Skeletal muscle satellite cell (primary cell): ENCODE results near the gene MEIS2.

Experiments used
- H3K27me3 ChIP-seq: 2 replicates; pipeline ENCODE4 v1.7.0; 2013; ENCODE audit warnings: low read length; ENCODE audit not compliant: control insufficient read depth, insufficient read depth
- H3K36me3 ChIP-seq: 2 replicates; pipeline ENCODE4 v1.7.0; 2013; ENCODE audit warnings: mild to moderate bottlenecking, control low read depth, low read length; ENCODE audit not compliant: insufficient read depth
- H3K4me1 ChIP-seq: 2 replicates; pipeline ENCODE4 v1.7.0; 2013; ENCODE audit warnings: low read length; ENCODE audit not compliant: control insufficient read depth, insufficient read depth
- H3K4me2 ChIP-seq: 2 replicates; pipeline ENCODE4 v1.7.0; 2013; ENCODE audit warnings: mild to moderate bottlenecking, low read length
- H3K4me3 ChIP-seq: 2 replicates; pipeline ENCODE4 v1.7.0; 2013; ENCODE audit warnings: low read length
- H3K9ac ChIP-seq: 2 replicates; pipeline ENCODE4 v1.7.0; 2013; ENCODE audit warnings: mild to moderate bottlenecking, low read depth, low read length, moderate library complexity
- H3K9me3 ChIP-seq: replicated peaks from 2 replicates; pipeline ENCODE4 v1.7.0; 2013; ENCODE audit warnings: mild to moderate bottlenecking, control low read depth, low read length

MEIS2 gene

DNA sequence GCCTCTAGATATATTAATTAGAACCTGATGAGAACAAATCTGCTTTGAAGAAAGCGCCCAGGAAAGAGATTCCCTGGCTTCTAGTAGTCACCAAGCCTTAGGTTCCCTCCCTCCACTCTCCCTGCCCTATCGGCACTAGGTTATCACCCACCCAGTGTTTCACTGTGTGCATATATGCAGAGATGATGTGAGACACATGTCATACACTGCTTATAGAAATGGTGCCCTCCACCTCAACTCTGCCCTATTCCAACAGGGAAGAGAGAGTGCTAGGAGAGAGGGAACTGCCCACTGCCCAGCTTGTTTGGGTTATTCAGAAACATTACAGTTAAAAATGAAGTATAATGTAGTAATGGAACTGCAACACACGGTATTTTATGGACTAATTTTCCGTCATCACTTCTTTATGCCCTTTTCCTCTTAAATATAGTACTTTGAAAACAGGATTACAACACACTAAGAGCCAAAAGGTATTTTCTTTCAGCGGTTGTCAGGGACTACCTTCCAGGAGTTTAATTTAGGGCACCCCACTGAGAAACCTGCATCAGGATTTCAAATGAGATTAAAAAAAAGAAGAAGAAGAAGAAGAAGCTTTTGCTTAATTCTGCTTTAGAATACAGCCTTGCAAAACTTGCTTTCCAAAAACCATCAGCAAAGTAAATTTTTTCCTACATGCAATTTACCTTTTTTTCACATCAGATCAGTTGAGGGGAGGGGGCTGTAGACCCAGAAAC, 55.3 kb downstream of the MEIS2 start:
- H3K4me1 ChIP-seq = no peaks in the 10 kb centered on the region
- no peaks in the 10 kb centered on the region for H3K9me3 ChIP-seq
- no peaks in the 10 kb centered on the region for H3K36me3 ChIP-seq
- peaks cover 2% of the 10 kb centered on the region for H3K27me3 ChIP-seq
- H3K9ac ChIP-seq = no peak overlapping the region
- no peak overlapping the region for H3K4me3 ChIP-seq
- no peak overlapping the region for H3K4me2 ChIP-seq

GRCh38 chr15:37041836-37042235, 58.5 kb downstream of the MEIS2 start:
- H3K36me3 ChIP-seq = no peaks in the 10 kb centered on the region
- H3K4me1 ChIP-seq = no peaks in the 10 kb centered on the region
- H3K4me3 ChIP-seq = no peak overlapping the region
- H3K9ac ChIP-seq = no peak overlapping the region
- no peak overlapping the region for H3K4me2 ChIP-seq
- peaks cover 2% of the 10 kb centered on the region for H3K27me3 ChIP-seq
- H3K9me3 ChIP-seq = no peaks in the 10 kb centered on the region

DNA sequence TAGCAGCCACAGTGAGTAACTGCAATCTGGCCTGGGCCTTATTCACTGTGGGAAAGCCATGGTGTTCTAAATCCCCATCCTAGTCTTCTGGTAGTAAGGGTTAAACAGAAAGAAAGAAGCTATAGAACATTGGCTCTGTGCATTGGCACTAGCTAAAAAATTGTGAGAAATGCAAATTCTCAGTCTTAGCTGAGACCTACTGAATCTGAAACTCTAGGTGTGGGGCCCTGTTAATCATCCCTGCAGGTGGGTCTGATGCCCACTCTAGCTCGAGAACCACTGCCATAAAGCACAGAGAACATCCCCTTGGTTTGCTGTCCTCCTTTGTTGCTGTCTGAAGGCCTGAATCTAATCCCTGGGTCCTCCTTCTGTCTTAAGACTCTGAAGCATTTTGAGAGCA, 59.3 kb downstream of the MEIS2 start:
- no peaks in the 10 kb centered on the region for H3K4me1 ChIP-seq
- peaks cover 2% of the 10 kb centered on the region for H3K27me3 ChIP-seq
- no peaks in the 10 kb centered on the region for H3K9me3 ChIP-seq
- no peak overlapping the region for H3K4me2 ChIP-seq
- H3K9ac ChIP-seq = no peak overlapping the region
- no peaks in the 10 kb centered on the region for H3K36me3 ChIP-seq
- no peak overlapping the region for H3K4me3 ChIP-seq

GRCh38 chr15:37040072-37040742, 60.1 kb downstream of the MEIS2 start:
- H3K4me3 ChIP-seq = no peak overlapping the region
- no peak overlapping the region for H3K4me2 ChIP-seq
- H3K9ac ChIP-seq = no peak overlapping the region
- no peaks in the 10 kb centered on the region for H3K36me3 ChIP-seq
- H3K4me1 ChIP-seq = no peaks in the 10 kb centered on the region
- no peaks in the 10 kb centered on the region for H3K9me3 ChIP-seq
- H3K27me3 ChIP-seq = no peaks in the 10 kb centered on the region

- Histone ChIP-seq H3K9me3 (no peaks in the 10 kb centered on the region), H3K4me1 (no peaks in the 10 kb centered on the region), H3K27me3 (no peaks in the 10 kb centered on the region), H3K36me3 (no peaks in the 10 kb centered on the region), H3K4me3 (no peak overlapping the region), H3K4me2 (no peak overlapping the region), H3K9ac (no peak overlapping the region)
These were observed 61.6 kb downstream of the MEIS2 start for GRCh38 chr15:37038716-37039106.

DNA sequence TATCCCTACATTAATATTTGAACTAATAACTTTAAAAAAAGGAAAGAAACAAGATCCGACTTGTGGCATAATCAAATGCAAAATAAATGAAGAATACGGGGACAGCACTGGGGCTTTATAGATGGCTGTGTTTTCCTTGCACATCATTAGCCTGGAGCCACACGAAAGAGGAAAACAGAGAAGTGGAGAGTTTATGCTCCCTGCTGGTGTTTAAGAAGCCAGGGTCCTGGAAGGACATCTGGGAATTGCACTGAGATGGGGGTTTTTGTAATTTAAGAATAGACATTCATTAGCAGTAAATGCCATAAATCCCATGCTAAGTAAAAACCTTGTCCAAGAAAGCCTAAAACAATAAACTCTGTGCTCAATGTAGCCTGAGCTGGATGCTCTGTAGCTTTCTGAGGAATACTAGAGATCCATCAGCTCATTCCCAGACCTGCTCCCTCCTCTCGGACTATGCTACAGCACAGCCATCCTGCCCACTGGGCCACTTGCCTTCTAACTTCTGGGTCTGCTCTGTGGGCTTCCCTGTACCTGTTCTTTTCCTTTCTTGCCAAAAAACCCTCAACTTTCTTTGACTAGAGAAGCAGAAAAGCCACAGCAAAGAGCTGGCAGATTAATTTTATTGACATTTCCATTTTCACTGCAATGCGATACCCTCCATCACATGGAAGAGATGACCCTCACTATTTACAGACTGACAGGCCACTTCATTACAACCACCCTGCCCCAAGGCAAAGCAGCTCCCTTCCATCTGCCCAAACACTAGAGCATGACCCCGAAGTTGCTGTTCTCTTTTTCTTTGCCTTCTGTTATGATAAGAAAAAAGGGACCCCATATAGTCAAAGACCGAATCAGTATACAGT, 62.3 kb downstream of the MEIS2 start:
- Histone ChIP-seq H3K4me3 (no peak overlapping the region), H3K36me3 (no peaks in the 10 kb centered on the region), H3K4me2 (no peak overlapping the region), H3K9ac (no peak overlapping the region), H3K4me1 (no peaks in the 10 kb centered on the region), H3K9me3 (no peaks in the 10 kb centered on the region), H3K27me3 (no peaks in the 10 kb centered on the region)

DNA sequence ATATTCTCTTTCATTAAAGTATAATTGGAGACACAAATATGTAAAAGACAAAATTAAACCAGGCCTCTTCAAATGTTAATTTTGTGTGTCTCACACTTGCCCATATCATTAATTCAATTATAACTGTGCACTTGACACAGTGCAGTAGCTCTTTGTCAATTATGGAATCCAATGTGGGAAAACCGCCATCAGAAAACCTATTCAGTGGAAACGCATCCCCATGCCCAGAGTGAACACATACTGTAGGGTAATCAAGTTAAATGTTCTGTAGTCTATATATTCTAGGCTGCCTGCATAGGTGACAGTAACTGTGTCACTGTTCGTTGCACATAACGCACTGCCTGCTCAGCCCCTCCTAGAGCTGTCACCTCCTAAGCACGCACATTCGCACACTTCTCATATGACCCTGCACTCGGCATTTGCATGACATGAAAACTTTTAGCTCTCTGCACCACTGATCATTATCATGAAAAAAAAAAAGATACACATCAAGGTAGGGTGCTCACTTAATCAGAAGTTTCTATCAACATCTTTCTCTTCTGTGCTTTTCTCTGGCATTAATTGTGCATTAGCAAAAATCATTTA, 63.2 kb downstream of the MEIS2 start:
- H3K27me3 ChIP-seq = no peaks in the 10 kb centered on the region
- no peaks in the 10 kb centered on the region for H3K9me3 ChIP-seq
- no peak overlapping the region for H3K4me2 ChIP-seq
- H3K4me3 ChIP-seq = no peak overlapping the region
- H3K36me3 ChIP-seq = no peaks in the 10 kb centered on the region
- H3K4me1 ChIP-seq = no peaks in the 10 kb centered on the region
- H3K9ac ChIP-seq = no peak overlapping the region

DNA sequence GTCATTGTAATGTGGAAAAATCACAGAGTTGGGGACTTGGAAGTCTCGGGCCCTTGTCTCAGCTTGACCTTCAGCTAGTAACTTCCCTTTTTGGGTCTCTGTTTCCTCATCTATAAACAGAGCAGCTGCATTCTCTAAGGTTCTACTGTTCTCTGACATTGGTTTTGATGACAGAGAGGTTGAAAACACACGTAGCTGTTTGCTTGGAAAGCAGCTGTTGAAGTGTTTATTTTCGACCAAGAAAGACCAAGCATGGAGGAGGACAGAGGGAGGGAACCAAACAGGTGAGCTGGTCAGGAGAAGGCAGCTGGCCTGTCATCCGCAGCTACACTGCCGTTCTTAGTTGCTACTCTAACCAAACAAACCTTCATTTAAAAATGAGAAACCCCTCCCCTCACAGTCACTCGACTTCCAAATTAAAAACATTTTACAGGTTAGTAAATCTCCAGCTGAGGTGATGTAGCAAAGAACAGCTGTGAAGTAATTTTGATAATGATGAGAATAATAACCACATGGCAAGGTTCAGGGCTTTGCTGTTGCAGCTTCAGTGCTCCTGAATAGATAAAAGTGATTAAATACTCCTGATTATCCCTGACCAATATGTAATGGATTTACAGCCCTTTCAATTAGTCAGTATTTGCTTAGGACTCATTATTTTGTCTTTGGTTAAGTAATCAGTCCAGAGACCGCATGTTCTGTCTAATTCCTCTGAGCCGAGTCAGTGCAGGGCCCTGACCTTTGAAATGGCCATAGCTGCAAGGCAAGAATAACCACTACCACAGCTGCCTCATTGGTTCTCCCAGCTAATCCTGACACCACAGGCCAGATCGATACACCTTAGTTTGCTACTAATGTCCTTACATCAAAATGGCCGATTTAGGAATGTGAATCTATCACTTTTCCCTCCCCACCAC, 65.3 kb downstream of the MEIS2 start:
- Histone ChIP-seq H3K4me2 (no peak overlapping the region), H3K27me3 (no peaks in the 10 kb centered on the region), H3K9me3 (no peaks in the 10 kb centered on the region), H3K4me3 (no peak overlapping the region), H3K9ac (no peak overlapping the region), H3K36me3 (no peaks in the 10 kb centered on the region), H3K4me1 (no peaks in the 10 kb centered on the region)

DNA sequence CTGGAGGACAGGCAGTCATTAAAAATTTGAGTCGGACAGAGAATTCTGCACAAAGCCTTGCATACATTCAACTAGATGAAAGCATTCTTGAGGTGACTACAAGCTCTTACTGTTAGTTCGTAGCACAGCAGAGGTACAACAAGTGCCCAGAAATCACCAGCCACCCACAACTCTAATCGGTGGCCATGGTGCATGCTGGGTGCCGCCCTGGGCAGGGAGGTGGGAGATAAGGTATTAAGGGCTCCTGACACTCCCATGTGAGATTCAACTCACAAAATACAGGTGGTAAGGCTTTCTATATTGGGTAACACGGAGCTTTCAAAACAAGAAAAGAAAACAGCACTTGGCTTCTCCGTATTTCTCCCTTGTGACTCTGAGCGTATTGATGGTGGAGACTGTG, 66.0 kb downstream of the MEIS2 start:
- Histone ChIP-seq H3K36me3 (no peaks in the 10 kb centered on the region), H3K4me2 (no peak overlapping the region), H3K4me1 (no peaks in the 10 kb centered on the region), H3K9ac (no peak overlapping the region), H3K4me3 (no peak overlapping the region), H3K27me3 (no peaks in the 10 kb centered on the region), H3K9me3 (no peaks in the 10 kb centered on the region)

DNA sequence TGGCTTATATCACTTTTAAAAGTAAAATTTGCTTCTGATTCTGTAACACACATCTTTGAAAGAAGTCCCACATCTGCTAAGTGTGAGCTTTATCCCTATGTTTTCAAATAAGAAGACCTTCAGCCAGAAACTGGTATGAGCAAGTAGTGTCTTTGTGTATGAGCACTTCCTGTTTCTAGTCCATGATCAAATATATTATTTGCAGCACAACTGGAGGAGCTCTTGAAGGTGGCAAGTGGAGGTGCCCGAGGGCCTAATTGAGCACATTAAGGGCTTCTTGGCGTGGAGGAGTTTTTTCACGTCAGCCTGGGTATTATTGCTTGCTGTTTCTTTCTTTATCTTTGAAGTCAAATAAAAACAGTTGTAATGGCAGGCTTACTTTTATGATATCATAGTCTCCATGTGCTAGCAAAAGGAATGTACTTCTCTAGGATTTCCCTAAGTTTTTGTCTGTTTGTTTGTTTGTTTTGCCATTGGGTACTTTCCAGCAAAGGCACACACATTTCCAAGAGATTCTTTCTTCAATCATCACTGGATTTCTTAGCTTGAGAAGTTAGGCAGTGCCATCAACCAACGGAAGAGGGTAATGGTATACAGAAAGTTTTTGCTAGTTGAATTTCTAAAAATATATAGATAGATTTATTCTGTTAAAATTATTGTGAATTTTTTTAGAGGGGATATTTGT, 68.1 kb downstream of the MEIS2 start:
- H3K9me3 ChIP-seq = no peaks in the 10 kb centered on the region
- H3K4me3 ChIP-seq = no peak overlapping the region
- no peak overlapping the region for H3K4me2 ChIP-seq
- H3K9ac ChIP-seq = no peak overlapping the region
- no peaks in the 10 kb centered on the region for H3K4me1 ChIP-seq
- no peaks in the 10 kb centered on the region for H3K27me3 ChIP-seq
- H3K36me3 ChIP-seq = no peaks in the 10 kb centered on the region
